ENCODE data around the gene UBE2E1.

Gene UBE2E1

GRCh38 chr3:23793528-23794134 lies 12.1 kb upstream of the UBE2E1 start:
- H3K4me3 ChIP-seq (ENCODE audit: low read depth, low read length): no peak overlapping the region
- no peak for TF ChIP-seq CTCF (IDR thresholded peaks at IDR 0.05; ENCODE audit: low read depth, low read length)
- no peak for DNase-seq (ENCODE audit: low read depth, low spot score)
- in situ Hi-C loops (cut with HindIII; ENCODE audit: low sequenced_read_pairs): no loop called here

- in situ Hi-C loops (cut with HindIII; ENCODE audit: low sequenced_read_pairs): no loop called here
- no peak for TF ChIP-seq CTCF (IDR thresholded peaks at IDR 0.05; ENCODE audit: low read depth, low read length)
- no peak for DNase-seq (ENCODE audit: low read depth, low spot score)
- no peak overlapping the region for H3K4me3 ChIP-seq (ENCODE audit: low read depth, low read length)
Measured at GRCh38 chr3:23795096-23795495, 10.7 kb upstream of the UBE2E1 start.

GRCh38 chr3:23796518-23796917 lies 9.2 kb upstream of the UBE2E1 start:
- no peak overlapping the region for H3K4me3 ChIP-seq (ENCODE audit: low read depth, low read length)
- DNase-seq (ENCODE audit: low read depth, low spot score): no peak
- in situ Hi-C loops (cut with HindIII; ENCODE audit: low sequenced_read_pairs): no loop called here
- no peak for TF ChIP-seq CTCF (IDR thresholded peaks at IDR 0.05; ENCODE audit: low read depth, low read length)

- TF ChIP-seq CTCF (IDR thresholded peaks at IDR 0.05; ENCODE audit: low read depth, low read length): no peak
- DNase-seq (ENCODE audit: low read depth, low spot score): no peak
- H3K4me3 ChIP-seq (ENCODE audit: low read depth, low read length): no peak overlapping the region
- in situ Hi-C loops (cut with HindIII; ENCODE audit: low sequenced_read_pairs): no loop called here
Measured at GRCh38 chr3:23797491-23797890, 8.3 kb upstream of the UBE2E1 start.

GRCh38 chr3:23798456-23798855 lies 7.3 kb upstream of the UBE2E1 start:
- H3K4me3 ChIP-seq (ENCODE audit: low read depth, low read length): no peak overlapping the region
- DNase-seq (ENCODE audit: low read depth, low spot score): no peak
- in situ Hi-C loops (cut with HindIII; ENCODE audit: low sequenced_read_pairs): no loop called here
- no peak for TF ChIP-seq CTCF (IDR thresholded peaks at IDR 0.05; ENCODE audit: low read depth, low read length)

GRCh38 chr3:23798876-23799275 lies 6.9 kb upstream of the UBE2E1 start:
- no peak for DNase-seq (ENCODE audit: low read depth, low spot score)
- no peak for TF ChIP-seq CTCF (IDR thresholded peaks at IDR 0.05; ENCODE audit: low read depth, low read length)
- no peak overlapping the region for H3K4me3 ChIP-seq (ENCODE audit: low read depth, low read length)
- in situ Hi-C loops (cut with HindIII; ENCODE audit: low sequenced_read_pairs): no loop called here

- in situ Hi-C loops (cut with HindIII; ENCODE audit: low sequenced_read_pairs): no loop called here
- DNase-seq (ENCODE audit: low read depth, low spot score): peak; percentile 33
- TF ChIP-seq CTCF (IDR thresholded peaks at IDR 0.05; ENCODE audit: low read depth, low read length): peak; percentile 23
Measured at GRCh38 chr3:23800731-23801130, 5.0 kb upstream of the UBE2E1 start.

More at GRCh38 chr3:23800731-23801130, 5.0 kb upstream of the UBE2E1 start:
- H3K4me3 ChIP-seq (ENCODE audit: low read depth, low read length): no peak overlapping the region

Measured in astrocyte of the spinal cord (primary cell).